Keratinocyte (primary cell): ENCODE data around the gene CAMK2G. TPM values are rescaled to one million over a fixed set of nuclear protein-coding genes. Genes with fewer than 3 reads are reported as not detected.

ENCODE experiments used
- DNase-seq: peaks from one replicate; pipeline ENCODE4 v3.0.0-alpha.2; 2011; ENCODE audit warnings: low read depth, missing footprints, low spot score
- FAIRE-seq: peaks from 2 replicates; lab custom pipeline; 2011; peaks lifted over from hg19 to GRCh38; lab: Jason Lieb, UNC
- H2AFZ ChIP-seq: 2 replicates; pipeline ENCODE4 v1.6.0; 2012; ENCODE audit warnings: low read length, control low read depth, inconsistent platforms; ENCODE audit not compliant: control insufficient read depth
- H3K27ac ChIP-seq: 2 replicates; pipeline ENCODE4 v1.5.1; 2011; ENCODE audit warnings: low read length; ENCODE audit not compliant: control insufficient read depth, insufficient read depth
- H3K27me3 ChIP-seq: 3 replicates; pipeline ENCODE4 v1.6.0; 2011; ENCODE audit warnings: low read length; ENCODE audit not compliant: control insufficient read depth, insufficient read depth; ENCODE audit errors: extremely low read depth
- H3K36me3 ChIP-seq, 2 experiments: 2 replicates in 1 of 2; 3 replicates in 1 of 2; pipeline ENCODE4 v1.5.1; 2011; ENCODE audit warnings: low read length in 2 of 2, mild to moderate bottlenecking in 1 of 2; ENCODE audit not compliant: control insufficient read depth in 2 of 2, insufficient read depth in 2 of 2; ENCODE audit errors: extremely low read depth in 1 of 2
- H3K4me1 ChIP-seq: 3 replicates; pipeline ENCODE4 v1.5.1; 2011; ENCODE audit warnings: low read length; ENCODE audit not compliant: control insufficient read depth, insufficient read depth; ENCODE audit errors: extremely low read depth
- H3K4me2 ChIP-seq: 3 replicates; pipeline ENCODE4 v1.6.0; 2011; ENCODE audit warnings: low read depth, low read length; ENCODE audit not compliant: control insufficient read depth, insufficient read depth; ENCODE audit errors: extremely low read depth
- H3K4me3 ChIP-seq, 3 experiments: fragments of 200-600 bp in 1 of 3; sonication (generic) in 1 of 3; 2 replicates in 2 of 3; 3 replicates in 1 of 3; pipeline ENCODE4 v1.5.1; 2011 to 2016; ENCODE audit warnings: low read length in 3 of 3, mild to moderate bottlenecking in 3 of 3, control low read depth in 2 of 3, inconsistent platforms in 1 of 3, low read depth in 1 of 3, mixed read lengths in 1 of 3, mixed run types in 1 of 3, moderate library complexity in 1 of 3; ENCODE audit not compliant: control insufficient read depth in 2 of 3, insufficient read depth in 2 of 3; ENCODE audit errors: extremely low read depth in 1 of 3
- H3K79me2 ChIP-seq: 2 replicates; pipeline ENCODE4 v1.6.0; 2012; ENCODE audit warnings: low read length; ENCODE audit not compliant: control insufficient read depth, insufficient read depth
- H3K9ac ChIP-seq: 3 replicates; pipeline ENCODE4 v1.6.0; 2011; ENCODE audit warnings: low read length; ENCODE audit not compliant: control insufficient read depth, insufficient read depth; ENCODE audit errors: extremely low read depth
- H3K9me1 ChIP-seq: 3 replicates; pipeline ENCODE4 v1.6.0; 2011; ENCODE audit warnings: low read length; ENCODE audit not compliant: control insufficient read depth, insufficient read depth; ENCODE audit errors: extremely low read depth
- H3K9me3 ChIP-seq: 2 replicates; pipeline ENCODE4 v1.5.1; 2012; ENCODE audit warnings: low read depth, low read length; ENCODE audit not compliant: control insufficient read depth
- H4K20me1 ChIP-seq: 3 replicates; pipeline ENCODE4 v1.6.0; 2011; ENCODE audit warnings: low read length; ENCODE audit not compliant: control insufficient read depth, insufficient read depth; ENCODE audit errors: extremely low read depth
- EZH2 ChIP-seq: IDR thresholded peaks from one replicate; pipeline ENCODE4 v1.6.1; 2012; ENCODE audit warnings: inconsistent platforms, mild to moderate bottlenecking, low read length, moderate library complexity
- dilution Hi-C: fragments of 300-500 bp; cut with MboI; formaldehyde crosslinking; loops from one replicate; pipeline ENCODE4 v1.7.0; 2020; ENCODE audit warnings: low sequenced_read_pairs; ENCODE audit not compliant: extremely low pct_ligation_motif_present
- polyA plus RNA-seq, 5 experiments: library from polyadenylated mRNA; depleted of rRNA in 3 of 5; stranded (reverse) in 3 of 5; stranded (forward) in 1 of 5; unstranded in 1 of 5; fragments of >200 nt; gene quantifications; 1 replicate in 1 of 5; 2 replicates in 3 of 5; 3 replicates in 1 of 5; pipeline versions ENCODE4 v1.2.1 to v1.2.3, GENCODE V29; 2011 to 2012; ENCODE audit warnings: missing spikeins in 2 of 5, low read depth in 1 of 5, low replicate concordance in 1 of 5
- TF ChIP-seq, protein P1 (sequence below), 3 experiments: IDR thresholded peaks in 1 of 3; conservative IDR thresholded peaks in 1 of 3; optimal IDR thresholded peaks in 1 of 3; 2 replicates in 2 of 3; 3 replicates in 1 of 3; pipeline versions ENCODE3 to v1.5.1; 2011; ENCODE audit warnings: low read length in 3 of 3, mild to moderate bottlenecking in 3 of 3, moderate library complexity in 2 of 3, control low read depth in 1 of 3, inconsistent platforms in 1 of 3; ENCODE audit not compliant: insufficient read depth in 2 of 3; ENCODE audit errors: extremely low read depth in 1 of 3

The CAMK2G gene
- polyA plus RNA-seq, 1 donor (not counting 4 experiments of a cell fraction or from before 2014, with no cell fraction given), result 17.6 TPM

DNA sequence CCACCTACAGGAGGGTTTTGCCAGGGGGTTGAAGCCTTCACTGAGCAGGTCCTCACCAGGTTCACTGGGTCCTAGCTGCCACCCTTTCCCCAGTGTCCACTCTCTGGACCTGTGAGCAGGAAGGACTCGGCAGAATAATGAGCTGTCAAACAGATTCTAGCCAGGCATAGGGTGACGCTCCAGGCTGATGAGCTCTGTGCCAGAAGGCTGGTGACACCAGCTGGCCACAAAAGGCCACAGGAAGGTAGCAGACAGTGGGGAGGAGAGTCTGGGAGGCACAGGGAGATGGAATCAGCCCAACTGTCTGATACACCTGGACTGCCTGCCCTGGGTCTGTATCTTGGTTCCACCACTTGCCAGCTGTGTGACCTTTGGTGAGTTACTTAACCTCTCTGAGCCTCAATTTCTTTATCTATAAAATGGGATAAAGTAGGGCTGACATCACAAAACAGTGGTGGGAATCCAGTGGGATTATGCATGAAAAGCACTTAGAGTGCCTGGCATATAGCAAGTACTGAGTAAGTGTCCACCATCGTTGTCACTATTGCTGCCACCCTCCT is 36.3 kb downstream of the CAMK2G start:
- Histone ChIP-seq H3K4me3 (no peak overlapping the region), H3K4me1 (peaks cover 8% of the 10 kb centered on the region), H3K9me3 (no peaks in the 10 kb centered on the region), H4K20me1 (peaks cover 3% of the 10 kb centered on the region), H3K9ac (no peak overlapping the region), H3K36me3 (peaks cover 19 to 30% of the 10 kb centered on the region in 2 experiments), H3K79me2 (no peaks in the 10 kb centered on the region), H3K4me2 (no peak overlapping the region), H3K9me1 (no peaks in the 10 kb centered on the region), H2AFZ (no peak overlapping the region), H3K27me3 (no peaks in the 10 kb centered on the region), H3K27ac (no peak overlapping the region)
- no peak for DNase-seq
- FAIRE-seq, result no peak
- TF ChIP-seq EZH2, result no peak
- TF ChIP-seq, protein P1, sequence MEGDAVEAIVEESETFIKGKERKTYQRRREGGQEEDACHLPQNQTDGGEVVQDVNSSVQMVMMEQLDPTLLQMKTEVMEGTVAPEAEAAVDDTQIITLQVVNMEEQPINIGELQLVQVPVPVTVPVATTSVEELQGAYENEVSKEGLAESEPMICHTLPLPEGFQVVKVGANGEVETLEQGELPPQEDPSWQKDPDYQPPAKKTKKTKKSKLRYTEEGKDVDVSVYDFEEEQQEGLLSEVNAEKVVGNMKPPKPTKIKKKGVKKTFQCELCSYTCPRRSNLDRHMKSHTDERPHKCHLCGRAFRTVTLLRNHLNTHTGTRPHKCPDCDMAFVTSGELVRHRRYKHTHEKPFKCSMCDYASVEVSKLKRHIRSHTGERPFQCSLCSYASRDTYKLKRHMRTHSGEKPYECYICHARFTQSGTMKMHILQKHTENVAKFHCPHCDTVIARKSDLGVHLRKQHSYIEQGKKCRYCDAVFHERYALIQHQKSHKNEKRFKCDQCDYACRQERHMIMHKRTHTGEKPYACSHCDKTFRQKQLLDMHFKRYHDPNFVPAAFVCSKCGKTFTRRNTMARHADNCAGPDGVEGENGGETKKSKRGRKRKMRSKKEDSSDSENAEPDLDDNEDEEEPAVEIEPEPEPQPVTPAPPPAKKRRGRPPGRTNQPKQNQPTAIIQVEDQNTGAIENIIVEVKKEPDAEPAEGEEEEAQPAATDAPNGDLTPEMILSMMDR (optimal IDR thresholded peaks at IDR 0.05 in 1 of 3, IDR thresholded peaks at IDR 0.05 in 1 of 3, conservative IDR thresholded peaks at IDR 0.05 in 1 of 3; ENCODE audit: extremely low read depth in 1 of 3, insufficient read depth in 2 of 3, low read length in 3 of 3), result no peak
- dilution Hi-C loops, result no loop called here

DNA sequence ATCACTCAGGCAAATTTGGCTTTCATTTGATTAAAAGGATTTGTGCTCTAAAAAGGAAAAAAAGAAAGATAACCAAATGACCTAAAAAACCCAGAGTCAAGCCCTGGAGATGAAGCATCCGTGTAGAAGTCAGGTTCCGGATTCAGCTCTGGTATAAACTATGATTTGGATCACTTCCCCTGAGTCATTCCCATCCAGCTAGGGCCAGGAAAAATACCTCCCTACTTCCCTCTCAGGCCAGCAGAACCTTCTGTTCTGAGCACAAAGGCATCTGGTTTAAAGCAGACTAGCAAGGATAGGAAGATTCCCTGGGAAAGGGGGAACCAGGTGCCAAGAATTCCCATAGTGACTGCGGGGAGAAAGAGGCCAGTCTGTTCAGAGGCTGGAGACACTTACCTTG is 37.3 kb downstream of the CAMK2G start:
- Histone ChIP-seq H3K4me3 (no peak overlapping the region), H3K4me1 (peaks cover 8% of the 10 kb centered on the region), H3K9me1 (no peaks in the 10 kb centered on the region), H3K27me3 (no peaks in the 10 kb centered on the region), H3K27ac (no peak overlapping the region), H2AFZ (no peak overlapping the region), H3K4me2 (no peak overlapping the region), H3K36me3 (peaks cover 16 to 29% of the 10 kb centered on the region in 2 experiments), H3K9me3 (no peaks in the 10 kb centered on the region), H3K79me2 (no peaks in the 10 kb centered on the region), H4K20me1 (peaks cover 3% of the 10 kb centered on the region), H3K9ac (no peak overlapping the region)
- DNase-seq (no peak), FAIRE-seq (no peak)
- dilution Hi-C loops, result no loop called here
- no peak for TF ChIP-seq EZH2
- TF ChIP-seq, protein P1 (optimal IDR thresholded peaks at IDR 0.05 in 1 of 3, IDR thresholded peaks at IDR 0.05 in 1 of 3, conservative IDR thresholded peaks at IDR 0.05 in 1 of 3; ENCODE audit: extremely low read depth in 1 of 3, insufficient read depth in 2 of 3, low read length in 3 of 3), result no peak
